OCI-LY7 (cell line): ENCODE data around the gene ZNF581. TPM values are rescaled to one million over a fixed set of nuclear protein-coding genes. Genes with fewer than 3 reads are reported as not detected.
A peak's percentile ranks its signal among the peaks of the same experiment; 100 is the strongest.

ENCODE experiments used
- BruUV-seq: library from RNA; stranded (reverse); fragments of 400-500 nt; replicated peaks from 2 replicates; lab custom pipeline; 2021; lab: Mats Ljungman, UMichigan
- CTCF ChIA-PET: fragments of 300-600 bp; sonication (Branson Sonifier 250); formaldehyde crosslinking; loops from one replicate; lab custom pipeline; 2022; ENCODE audit warnings: antibody characterized with exemption; ENCODE audit not compliant: unreplicated experiment; lab: Charles Lee
- POLR2A ChIA-PET: fragments of 300-600 bp; sonication (Branson Sonifier 250); formaldehyde crosslinking; loops from one replicate; lab custom pipeline; 2022; ENCODE audit warnings: antibody characterized with exemption; lab: Charles Lee
- DNase-seq: peaks from one replicate; pipeline ENCODE4 v3.0.0-alpha.2; 2015; ENCODE audit warnings: low spot score
- H2AFZ ChIP-seq: fragments of 200-600 bp; sonication (generic), shearing (Covaris generic); 2 replicates; pipeline ENCODE4 v1.6.1; 2014; ENCODE audit warnings: mild to moderate bottlenecking, antibody characterized with exemption, low read length, moderate library complexity
- H3K27ac ChIP-seq: fragments of 200-600 bp; sonication (generic); 2 replicates; pipeline ENCODE4 v1.5.1; 2014; ENCODE audit warnings: mixed run types, low read depth, mild to moderate bottlenecking, moderate library complexity, low read length, inconsistent platforms; ENCODE audit not compliant: poor library complexity, severe bottlenecking
- H3K36me3 ChIP-seq: fragments of 200-600 bp; sonication (generic); 2 replicates; pipeline ENCODE4 v1.6.1; 2014; ENCODE audit warnings: mild to moderate bottlenecking, antibody characterized with exemption, low read length, moderate library complexity, mixed read lengths; ENCODE audit not compliant: insufficient read depth
- H3K4me1 ChIP-seq: fragments of 200-600 bp; sonication (generic); 2 replicates; pipeline ENCODE4 v1.5.1; 2014; ENCODE audit warnings: mild to moderate bottlenecking, low read length; ENCODE audit not compliant: insufficient read depth, poor library complexity, severe bottlenecking
- H3K4me2 ChIP-seq: fragments of 200-600 bp; sonication (generic); 2 replicates; pipeline ENCODE4 v1.6.1; 2014; ENCODE audit warnings: mild to moderate bottlenecking, low read length
- H3K4me3 ChIP-seq: fragments of 200-600 bp; sonication (generic); 2 replicates; pipeline ENCODE4 v1.5.1; 2014; ENCODE audit warnings: mild to moderate bottlenecking, low read depth, low read length; ENCODE audit not compliant: poor library complexity, severe bottlenecking
- H3K79me2 ChIP-seq: fragments of 200-600 bp; sonication (generic); 2 replicates; pipeline ENCODE4 v1.6.1; 2016; ENCODE audit warnings: low read depth, mild to moderate bottlenecking, low read length, moderate library complexity, mixed read lengths; ENCODE audit not compliant: insufficient read depth
- H3K9me2 ChIP-seq: fragments of 200-600 bp; sonication (generic); 2 replicates; pipeline ENCODE4 v1.6.1; 2016; ENCODE audit warnings: mild to moderate bottlenecking, low read length, mixed read lengths; ENCODE audit not compliant: insufficient read depth
- H3K9me3 ChIP-seq: fragments of 200-600 bp; sonication (generic); 2 replicates; pipeline ENCODE4 v1.6.1; 2014; ENCODE audit warnings: mild to moderate bottlenecking, mixed run types, low read length, mixed read lengths
- H4K20me1 ChIP-seq: fragments of 200-600 bp; sonication (generic); 2 replicates; pipeline ENCODE4 v1.6.1; 2014; ENCODE audit warnings: mild to moderate bottlenecking, antibody characterized with exemption, low read length, moderate library complexity, mixed read lengths; ENCODE audit not compliant: insufficient read depth
- CTCF ChIP-seq: fragments of 200-600 bp; sonication (generic); conservative IDR thresholded peaks from 2 replicates; pipeline ENCODE4 v1.5.1; 2014; ENCODE audit warnings: mild to moderate bottlenecking, antibody characterized with exemption, low read length, moderate library complexity, mixed read lengths
- EZH2phosphoT487 ChIP-seq: fragments of 200-600 bp; sonication (generic); IDR thresholded peaks from 2 replicates; pipeline ENCODE4 v1.6.1; 2018; ENCODE audit warnings: low read depth, borderline replicate concordance, mild to moderate bottlenecking, mixed run types, antibody characterized with exemption, low read length, moderate library complexity, mixed read lengths
- intact Hi-C: fragments of 100-400 bp; cut with micrococcal nuclease; formaldehyde crosslinking; loops from one replicate; pipeline ENCODE4 v1.10.0; 2022; ENCODE audit not compliant: unreplicated experiment
- total RNA-seq, 2 experiments: library from RNA; depleted of rRNA in 1 of 2; stranded (reverse); fragments of >200 nt in 1 of 2; shearing (Covaris generic) in 1 of 2; gene quantifications; 2 replicates each; pipeline ENCODE4 v1.2.3, GENCODE V29; 2014 to 2022

Gene ZNF581
- total RNA-seq, 2 experiments from 2014 or later: 39.7 to 44.5 TPM

DNA sequence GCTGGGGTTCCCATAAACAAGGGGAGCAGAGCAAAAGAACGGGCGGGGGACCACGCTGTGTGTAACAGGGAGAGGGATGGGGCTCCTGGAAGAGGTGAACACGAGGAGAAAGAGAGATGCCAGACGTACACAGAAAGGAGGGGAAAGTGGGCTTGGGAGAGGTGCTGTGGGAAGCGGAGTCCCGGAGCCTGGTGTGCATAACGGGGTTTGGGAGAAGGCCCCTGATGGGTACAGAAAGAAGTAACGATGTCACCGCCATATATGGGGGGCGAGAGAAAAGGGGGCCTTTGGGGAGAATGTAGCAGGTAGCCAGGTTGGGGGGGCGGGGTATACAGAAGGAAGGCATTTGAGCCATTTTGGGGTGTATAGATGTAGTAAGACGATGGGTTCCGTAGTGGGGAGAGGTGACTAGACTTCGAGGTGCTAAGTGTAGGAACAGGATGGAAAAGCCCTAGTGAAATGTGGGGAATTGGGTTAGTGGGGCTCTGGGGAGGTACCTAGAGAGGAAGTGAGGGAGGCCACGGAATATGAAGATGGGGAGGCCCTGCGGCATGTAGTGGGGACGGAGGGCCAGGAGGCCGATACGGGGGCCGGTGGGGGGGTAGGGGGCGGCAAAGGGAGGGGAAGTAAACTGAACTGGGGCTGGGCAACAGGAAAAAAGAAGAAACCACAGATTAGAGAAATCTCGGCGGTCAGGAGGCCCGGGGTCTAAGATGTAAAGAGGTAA is 1.9 kb upstream of the ZNF581 start:
- intact Hi-C loops: loop anchor here (5.0 kb wide), 1 partner anchor 501 kb away; the partner anchor contains the start of gene ZNF444
- peak overlapping the region; percentile 86 for H3K27ac ChIP-seq
- peak; percentile 47 for DNase-seq
- H2AFZ ChIP-seq: no peak overlapping the region
- peak overlapping the region; percentile 98 for H3K4me3 ChIP-seq
- peak overlapping the region; percentile 89 for H3K4me2 ChIP-seq
- TF ChIP-seq EZH2phosphoT487 (no peak), CTCF (no peak)
- H3K9me2 ChIP-seq: no peaks in the 10 kb centered on the region
- H3K36me3 ChIP-seq: peaks cover 35% of the 10 kb centered on the region
- POLR2A ChIA-PET: no interaction called here
- CTCF ChIA-PET: no interaction called here
- H3K9me3 ChIP-seq: no peaks in the 10 kb centered on the region
- H3K79me2 ChIP-seq: peaks cover 52% of the 10 kb centered on the region
- no TSS peak for BruUV-seq
- peaks cover 60% of the 10 kb centered on the region for H3K4me1 ChIP-seq
- H4K20me1 ChIP-seq: no peaks in the 10 kb centered on the region

DNA sequence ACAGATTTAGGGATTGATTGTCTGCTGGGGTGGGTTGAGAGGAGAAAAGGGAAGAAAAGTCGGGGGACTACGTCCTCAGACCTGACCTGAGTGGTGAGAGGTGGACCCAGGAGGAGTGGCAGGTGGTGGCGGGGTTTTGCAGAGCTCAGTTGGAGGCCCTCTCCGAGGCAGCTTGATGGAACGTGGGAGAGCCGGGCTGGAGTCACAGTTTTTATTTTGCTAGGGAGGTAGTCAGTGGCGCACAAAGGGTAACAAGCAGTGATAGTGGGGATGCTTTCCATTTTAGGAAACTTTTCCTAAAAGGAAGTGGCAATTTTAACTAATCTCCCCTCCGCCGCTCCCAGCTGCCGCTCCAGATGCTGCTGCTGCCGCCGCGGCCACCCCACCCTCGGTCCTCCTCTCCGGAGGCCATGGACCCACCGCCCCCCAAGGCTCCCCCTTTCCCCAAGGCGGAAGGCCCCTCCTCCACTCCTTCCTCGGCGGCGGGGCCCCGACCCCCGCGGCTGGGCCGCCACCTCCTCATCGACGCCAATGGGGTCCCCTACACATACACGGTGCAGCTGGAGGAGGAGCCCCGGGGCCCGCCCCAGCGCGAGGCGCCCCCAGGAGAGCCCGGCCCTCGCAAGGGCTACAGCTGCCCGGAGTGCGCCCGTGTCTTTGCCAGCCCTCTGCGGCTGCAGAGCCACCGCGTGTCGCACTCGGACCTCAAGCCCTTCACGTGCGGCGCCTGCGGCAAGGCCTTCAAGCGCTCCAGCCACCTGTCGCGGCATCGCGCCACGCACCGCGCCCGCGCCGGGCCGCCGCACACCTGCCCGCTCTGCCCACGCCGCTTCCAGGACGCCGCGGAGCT is 1.1 kb upstream of the ZNF581 start:
- no peaks in the 10 kb centered on the region for H3K9me3 ChIP-seq
- H3K36me3 ChIP-seq: peaks cover 39% of the 10 kb centered on the region
- H4K20me1 ChIP-seq: no peaks in the 10 kb centered on the region
- intact Hi-C loops: loop anchor here (1.0 to 5.0 kb wide), 2 partner anchors 43 to 500 kb away; partner anchors contain the start of genes FIZ1 and ZNF444
- peaks cover 62% of the 10 kb centered on the region for H3K4me1 ChIP-seq
- peak overlapping the region; percentile 89 for H3K4me2 ChIP-seq
- BruUV-seq: no TSS peak
- CTCF ChIA-PET: no interaction called here
- POLR2A ChIA-PET: interaction anchor here (0.6 to 0.7 kb wide), 2 partner anchors 12 to 17 kb away, joined by 3 read pairs; no protein-coding TSS in a partner anchor
- no peak for TF ChIP-seq EZH2phosphoT487
- TF ChIP-seq CTCF: no peak
- H3K4me3 ChIP-seq: peak overlapping the region; percentile 98
- peak; percentile 63 for DNase-seq
- no peak overlapping the region; the same call in 1 of the 2 replicates for H2AFZ ChIP-seq
- peak overlapping the region; percentile 86 for H3K27ac ChIP-seq
- H3K79me2 ChIP-seq: peaks cover 53% of the 10 kb centered on the region
- H3K9me2 ChIP-seq: no peaks in the 10 kb centered on the region
